ENCODE results near the gene INPP5D. TPM values are rescaled to one million over a fixed set of nuclear protein-coding genes. Genes with fewer than 3 reads are reported as not detected.

Gene INPP5D
- total RNA-seq, 1 experiment from 2014 or later = 17.2 TPM

- TF ChIP-seq ARID4B (CRISPR knock-in tag; IDR thresholded peaks at IDR 0.05; ENCODE audit: borderline replicate concordance) (no peak), MAX (CRISPR knock-in tag; IDR thresholded peaks at IDR 0.05) (no peak), E2F5 (CRISPR knock-in tag; IDR thresholded peaks at IDR 0.05) (no peak), SMAD4 (CRISPR knock-in tag; IDR thresholded peaks at IDR 0.05) (no peak), GRHL2 (CRISPR knock-in tag; IDR thresholded peaks at IDR 0.05; ENCODE audit: insufficient replicate concordance, severe bottlenecking) (no peak), CREB1 (CRISPR knock-in tag; IDR thresholded peaks at IDR 0.05) (no peak), NFE2L1 (CRISPR knock-in tag; IDR thresholded peaks at IDR 0.05) (no peak)
Observed at GRCh38 chr2:233185330-233185729, 125.2 kb downstream of the INPP5D start (continued).

GRCh38 chr2:233185963-233186362, 125.8 kb downstream of the INPP5D start:
- H3K9me3 Mint-ChIP-seq = peaks cover 6% of the 10 kb centered on the region
- H3K4me3 Mint-ChIP-seq = no peak overlapping the region
- ChIA-PET POLR2A (interaction anchor here (0.7 kb wide), 1 partner anchor 54 kb away, joined by 3 read pairs; no protein-coding TSS in a partner anchor), CTCF (interaction anchor here (2.6 kb wide), 1 partner anchor 57 kb away, joined by 11 read pairs; no protein-coding TSS in a partner anchor)
- no peaks in the 10 kb centered on the region for H3K27me3 Mint-ChIP-seq (ENCODE audit: low read depth)
- ATAC-seq (no peak), DNase-seq (ENCODE audit: low spot score) (no peak)
- H3K36me3 Mint-ChIP-seq = peaks cover 45% of the 10 kb centered on the region
- TF ChIP-seq PREB (CRISPR knock-in tag; IDR thresholded peaks at IDR 0.05; ENCODE audit: borderline replicate concordance) (no peak), ZNF121 (CRISPR knock-in tag; IDR thresholded peaks at IDR 0.05) (no peak), KAT7 (CRISPR knock-in tag; IDR thresholded peaks at IDR 0.05; ENCODE audit: borderline replicate concordance) (no peak), NFYB (CRISPR knock-in tag; conservative IDR thresholded peaks at IDR 0.05; ENCODE audit: low read depth) (no peak), ZNF671 (CRISPR knock-in tag; IDR thresholded peaks at IDR 0.05) (no peak), ZNF425 (CRISPR knock-in tag; conservative IDR thresholded peaks at IDR 0.05) (no peak), ATF2 (CRISPR knock-in tag; IDR thresholded peaks at IDR 0.05; ENCODE audit: borderline replicate concordance, low read depth) (no peak), ZNF423 (CRISPR knock-in tag; IDR thresholded peaks at IDR 0.05) (no peak), TEAD1 (CRISPR knock-in tag; IDR thresholded peaks at IDR 0.05) (no peak)
- peak overlapping the region; percentile 62; the same call in 1 of the 2 replicates for H3K27ac Mint-ChIP-seq
- H3K4me1 Mint-ChIP-seq = peaks cover 4% of the 10 kb centered on the region; the same call in 1 of the 2 replicates

All from WTC11 (cell line).